WTC11 (cell line): Measurements from ENCODE around the gene PPA2.

Source experiments
- CREB1 ChIP-seq: sonication (generic); formaldehyde crosslinking; IDR thresholded peaks from 2 replicates; pipeline ENCODE4 v1.8.0; 2023; ENCODE audit warnings: mild to moderate bottlenecking, missing genetic modification reagents
- ETV6 ChIP-seq: sonication (generic); formaldehyde crosslinking; IDR thresholded peaks from 2 replicates; pipeline ENCODE4 v1.8.1; 2022; ENCODE audit warnings: mild to moderate bottlenecking, missing genetic modification reagents
- FOXP1 ChIP-seq: sonication (generic); formaldehyde crosslinking; IDR thresholded peaks from 2 replicates; pipeline ENCODE4 v1.8.0; 2022; ENCODE audit warnings: missing genetic modification reagents, mild to moderate bottlenecking, moderate library complexity, borderline replicate concordance
- JUN ChIP-seq: sonication (generic); formaldehyde crosslinking; IDR thresholded peaks from 2 replicates; pipeline ENCODE4 v1.8.0; 2023; ENCODE audit warnings: mild to moderate bottlenecking, missing genetic modification reagents
- SMAD4 ChIP-seq: sonication (generic); formaldehyde crosslinking; IDR thresholded peaks from 2 replicates; pipeline ENCODE4 v1.8.0; 2022; ENCODE audit warnings: mild to moderate bottlenecking, missing genetic modification reagents
- SOX15 ChIP-seq: fragments of 250-450 bp; sonication (Bioruptor Pico); IDR thresholded peaks from 2 replicates; pipeline ENCODE4 v1.9.0; 2021; ENCODE audit warnings: mild to moderate bottlenecking
- SP1 ChIP-seq: sonication (generic); formaldehyde crosslinking; conservative IDR thresholded peaks from 2 replicates; pipeline ENCODE4 v1.8.1; 2022; ENCODE audit warnings: missing genetic modification reagents
- ZBTB43 ChIP-seq: sonication (generic); formaldehyde crosslinking; IDR thresholded peaks from 2 replicates; pipeline ENCODE4 v1.8.1; 2023; ENCODE audit warnings: mild to moderate bottlenecking, missing genetic modification reagents
- ZNF121 ChIP-seq: sonication (generic); formaldehyde crosslinking; IDR thresholded peaks from 2 replicates; pipeline ENCODE4 v1.8.0; 2023; ENCODE audit warnings: missing genetic modification reagents
- ZSCAN18 ChIP-seq: fragments of 250-450 bp; sonication (Bioruptor Pico); IDR thresholded peaks from 2 replicates; pipeline ENCODE4 v2.1.2; 2022; ENCODE audit warnings: mild to moderate bottlenecking, moderate library complexity
- TF ChIP-seq, protein P1 (sequence below): sonication (generic); formaldehyde crosslinking; IDR thresholded peaks from 2 replicates; pipeline ENCODE4 v1.8.1; 2022; ENCODE audit warnings: low read depth, mild to moderate bottlenecking, moderate library complexity, missing genetic modification reagents, borderline replicate concordance
- TF ChIP-seq, protein P2 (sequence below): fragments of 200-600 bp; IDR thresholded peaks from 2 replicates; pipeline ENCODE4 v1.8.0; 2022; ENCODE audit warnings: antibody characterized with exemption
- TF ChIP-seq, protein P3 (sequence below): sonication (generic); formaldehyde crosslinking; IDR thresholded peaks from 2 replicates; pipeline ENCODE4 v1.8.0; 2022; ENCODE audit warnings: mild to moderate bottlenecking, missing genetic modification reagents

DNA sequence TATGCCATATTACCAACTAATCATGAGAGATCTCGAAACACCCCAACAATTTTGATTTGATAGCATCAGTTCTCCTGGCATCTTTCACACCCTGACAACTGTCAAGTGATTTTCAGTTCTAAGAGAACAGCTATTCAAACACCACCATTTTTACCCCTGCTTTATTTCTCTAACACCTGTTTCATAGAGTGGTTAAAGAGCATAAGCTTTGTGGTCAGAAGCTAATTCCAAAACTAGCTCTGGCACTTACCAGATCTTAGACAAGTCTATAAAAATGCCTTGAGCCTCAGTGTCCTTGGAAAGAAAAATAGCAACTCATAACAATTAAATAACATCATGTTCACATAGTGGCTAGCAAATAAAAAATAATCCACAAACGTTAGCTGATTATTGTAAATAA, 17.9 kb downstream of the PPA2 start:
- TF ChIP-seq, protein P1, sequence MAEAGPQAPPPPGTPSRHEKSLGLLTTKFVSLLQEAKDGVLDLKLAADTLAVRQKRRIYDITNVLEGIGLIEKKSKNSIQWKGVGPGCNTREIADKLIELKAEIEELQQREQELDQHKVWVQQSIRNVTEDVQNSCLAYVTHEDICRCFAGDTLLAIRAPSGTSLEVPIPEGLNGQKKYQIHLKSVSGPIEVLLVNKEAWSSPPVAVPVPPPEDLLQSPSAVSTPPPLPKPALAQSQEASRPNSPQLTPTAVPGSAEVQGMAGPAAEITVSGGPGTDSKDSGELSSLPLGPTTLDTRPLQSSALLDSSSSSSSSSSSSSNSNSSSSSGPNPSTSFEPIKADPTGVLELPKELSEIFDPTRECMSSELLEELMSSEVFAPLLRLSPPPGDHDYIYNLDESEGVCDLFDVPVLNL (CRISPR knock-in tag), result no peak
- no peak for TF ChIP-seq SP1
- TF ChIP-seq, protein P2, sequence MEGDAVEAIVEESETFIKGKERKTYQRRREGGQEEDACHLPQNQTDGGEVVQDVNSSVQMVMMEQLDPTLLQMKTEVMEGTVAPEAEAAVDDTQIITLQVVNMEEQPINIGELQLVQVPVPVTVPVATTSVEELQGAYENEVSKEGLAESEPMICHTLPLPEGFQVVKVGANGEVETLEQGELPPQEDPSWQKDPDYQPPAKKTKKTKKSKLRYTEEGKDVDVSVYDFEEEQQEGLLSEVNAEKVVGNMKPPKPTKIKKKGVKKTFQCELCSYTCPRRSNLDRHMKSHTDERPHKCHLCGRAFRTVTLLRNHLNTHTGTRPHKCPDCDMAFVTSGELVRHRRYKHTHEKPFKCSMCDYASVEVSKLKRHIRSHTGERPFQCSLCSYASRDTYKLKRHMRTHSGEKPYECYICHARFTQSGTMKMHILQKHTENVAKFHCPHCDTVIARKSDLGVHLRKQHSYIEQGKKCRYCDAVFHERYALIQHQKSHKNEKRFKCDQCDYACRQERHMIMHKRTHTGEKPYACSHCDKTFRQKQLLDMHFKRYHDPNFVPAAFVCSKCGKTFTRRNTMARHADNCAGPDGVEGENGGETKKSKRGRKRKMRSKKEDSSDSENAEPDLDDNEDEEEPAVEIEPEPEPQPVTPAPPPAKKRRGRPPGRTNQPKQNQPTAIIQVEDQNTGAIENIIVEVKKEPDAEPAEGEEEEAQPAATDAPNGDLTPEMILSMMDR, result no peak
- no peak for TF ChIP-seq FOXP1
- TF ChIP-seq CREB1 (CRISPR knock-in tag), result no peak
- no peak for TF ChIP-seq SMAD4 (CRISPR knock-in tag)
- TF ChIP-seq ZSCAN18, result no peak
- no peak for TF ChIP-seq SOX15 (CRISPR knock-in tag)
- TF ChIP-seq, protein P3, sequence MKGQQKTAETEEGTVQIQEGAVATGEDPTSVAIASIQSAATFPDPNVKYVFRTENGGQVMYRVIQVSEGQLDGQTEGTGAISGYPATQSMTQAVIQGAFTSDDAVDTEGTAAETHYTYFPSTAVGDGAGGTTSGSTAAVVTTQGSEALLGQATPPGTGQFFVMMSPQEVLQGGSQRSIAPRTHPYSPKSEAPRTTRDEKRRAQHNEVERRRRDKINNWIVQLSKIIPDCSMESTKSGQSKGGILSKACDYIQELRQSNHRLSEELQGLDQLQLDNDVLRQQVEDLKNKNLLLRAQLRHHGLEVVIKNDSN (CRISPR knock-in tag), result no peak
- TF ChIP-seq ETV6 (CRISPR knock-in tag), result no peak
- TF ChIP-seq JUN (CRISPR knock-in tag), result no peak
- TF ChIP-seq ZNF121 (CRISPR knock-in tag), result no peak
- no peak for TF ChIP-seq ZBTB43 (CRISPR knock-in tag)
